Gastrocnemius medialis (tissue), 4 donors: ENCODE data around the gene CCL7.

Experiments used
- POLR2A ChIP-seq, 2 donors: fragments of 450-650 bp; IDR thresholded peaks; one replicate each; pipeline ENCODE4 v1.6.1; 2017; ENCODE audit warnings: antibody characterized with exemption in 2 of 2, mild to moderate bottlenecking in 2 of 2, moderate library complexity in 2 of 2
- TF ChIP-seq, protein P1 (sequence below), 5 experiments: fragments of 450-650 bp in 3 of 5; fragments of 200-600 bp in 2 of 5; sonication (generic) in 2 of 5; IDR thresholded peaks in 4 of 5; conservative IDR thresholded peaks in 1 of 5; 1 replicate in 4 of 5; 2 replicates in 1 of 5; pipeline ENCODE4 v1.5.1; 2016 to 2019; ENCODE audit warnings: antibody characterized with exemption in 5 of 5, mild to moderate bottlenecking in 3 of 5, moderate library complexity in 3 of 5

DNA sequence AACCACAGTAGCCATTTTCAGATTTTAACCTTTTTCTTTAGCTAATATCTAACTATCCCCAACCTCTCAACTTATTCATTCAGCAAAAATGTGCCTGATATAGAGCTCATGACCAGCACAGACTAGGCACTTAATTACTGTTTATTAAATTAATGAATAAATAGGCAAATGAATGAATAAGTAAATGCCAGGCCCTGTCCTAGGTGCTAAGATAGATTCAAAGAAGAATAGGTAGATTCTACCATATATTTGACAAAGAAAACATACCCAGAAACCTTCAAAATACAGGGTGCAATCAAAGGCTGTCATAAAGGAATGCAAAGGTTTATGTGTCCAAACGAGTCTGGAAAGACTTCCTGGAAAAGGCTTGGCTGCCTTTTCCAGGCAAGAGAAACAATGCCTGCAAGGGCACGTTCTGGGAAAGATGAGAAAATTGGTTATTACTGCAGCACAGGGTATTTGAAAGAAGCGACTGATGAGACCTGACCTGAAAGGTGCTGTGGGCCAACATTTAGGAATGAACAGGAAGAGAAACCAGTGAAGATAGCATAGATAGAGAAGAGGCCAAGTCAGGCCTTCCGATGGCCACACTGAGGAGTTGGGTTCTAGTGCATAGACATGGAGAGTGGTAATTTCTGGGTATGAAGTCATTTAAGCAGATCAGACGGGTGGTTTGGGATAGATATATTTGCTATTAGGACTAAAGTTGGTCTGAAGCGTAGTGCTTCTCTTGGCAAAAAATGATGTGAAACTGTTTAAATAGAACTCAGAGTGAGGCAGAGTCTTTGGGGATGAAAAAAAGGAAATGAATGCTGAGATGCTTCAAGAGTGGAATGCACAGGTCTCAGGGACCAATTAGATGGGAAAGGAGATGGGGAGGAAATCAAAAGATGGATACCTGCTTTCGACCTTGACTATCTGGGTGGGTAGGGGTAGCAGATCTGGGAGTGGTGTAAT, 26.4 kb upstream of the CCL7 start:
- TF ChIP-seq POLR2A (IDR thresholded peaks at IDR 0.05) = no peak
- TF ChIP-seq, protein P1, sequence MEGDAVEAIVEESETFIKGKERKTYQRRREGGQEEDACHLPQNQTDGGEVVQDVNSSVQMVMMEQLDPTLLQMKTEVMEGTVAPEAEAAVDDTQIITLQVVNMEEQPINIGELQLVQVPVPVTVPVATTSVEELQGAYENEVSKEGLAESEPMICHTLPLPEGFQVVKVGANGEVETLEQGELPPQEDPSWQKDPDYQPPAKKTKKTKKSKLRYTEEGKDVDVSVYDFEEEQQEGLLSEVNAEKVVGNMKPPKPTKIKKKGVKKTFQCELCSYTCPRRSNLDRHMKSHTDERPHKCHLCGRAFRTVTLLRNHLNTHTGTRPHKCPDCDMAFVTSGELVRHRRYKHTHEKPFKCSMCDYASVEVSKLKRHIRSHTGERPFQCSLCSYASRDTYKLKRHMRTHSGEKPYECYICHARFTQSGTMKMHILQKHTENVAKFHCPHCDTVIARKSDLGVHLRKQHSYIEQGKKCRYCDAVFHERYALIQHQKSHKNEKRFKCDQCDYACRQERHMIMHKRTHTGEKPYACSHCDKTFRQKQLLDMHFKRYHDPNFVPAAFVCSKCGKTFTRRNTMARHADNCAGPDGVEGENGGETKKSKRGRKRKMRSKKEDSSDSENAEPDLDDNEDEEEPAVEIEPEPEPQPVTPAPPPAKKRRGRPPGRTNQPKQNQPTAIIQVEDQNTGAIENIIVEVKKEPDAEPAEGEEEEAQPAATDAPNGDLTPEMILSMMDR (IDR thresholded peaks at IDR 0.05 in 4 of 5, conservative IDR thresholded peaks at IDR 0.05 in 1 of 5) = no peak
